Measurements from ENCODE around the gene SMURF1. TPM values are rescaled to one million over a fixed set of nuclear protein-coding genes. Genes with fewer than 3 reads are reported as not detected.

SMURF1 gene
- total RNA-seq, 2 donors from 2014 or later: 15.4 to 25.1 TPM

DNA sequence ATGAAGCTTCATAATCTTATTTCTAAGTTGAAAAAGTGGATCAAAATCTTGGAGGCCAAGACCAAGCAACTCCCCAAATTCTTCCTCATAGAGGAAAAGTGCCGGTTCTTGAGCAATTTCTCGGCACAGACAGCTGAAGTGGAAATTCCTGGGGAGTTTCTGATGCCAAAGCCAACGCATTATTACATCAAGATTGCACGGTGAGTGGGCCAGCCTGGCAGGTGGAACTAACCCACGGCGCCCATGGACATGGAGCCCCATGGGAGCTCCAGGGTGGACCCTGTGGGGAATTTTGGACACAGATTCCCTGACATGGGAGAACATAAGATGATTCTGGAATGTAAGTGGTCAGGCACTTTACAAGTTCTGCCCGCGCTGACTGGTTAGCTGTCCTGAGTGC lies 139.7 kb downstream of the SMURF1 start:
- H3K27ac ChIP-seq: no peak overlapping the region
- DNase-seq (ENCODE audit: low spot score): no peak
- intact Hi-C loops (cut with DNase I): no loop called here
- peaks cover 0 to 9% of the 10 kb centered on the region in 2 donors for H3K36me3 ChIP-seq
- no peak for TF ChIP-seq POLR2A (IDR thresholded peaks at IDR 0.05)
- TF ChIP-seq, protein P1, sequence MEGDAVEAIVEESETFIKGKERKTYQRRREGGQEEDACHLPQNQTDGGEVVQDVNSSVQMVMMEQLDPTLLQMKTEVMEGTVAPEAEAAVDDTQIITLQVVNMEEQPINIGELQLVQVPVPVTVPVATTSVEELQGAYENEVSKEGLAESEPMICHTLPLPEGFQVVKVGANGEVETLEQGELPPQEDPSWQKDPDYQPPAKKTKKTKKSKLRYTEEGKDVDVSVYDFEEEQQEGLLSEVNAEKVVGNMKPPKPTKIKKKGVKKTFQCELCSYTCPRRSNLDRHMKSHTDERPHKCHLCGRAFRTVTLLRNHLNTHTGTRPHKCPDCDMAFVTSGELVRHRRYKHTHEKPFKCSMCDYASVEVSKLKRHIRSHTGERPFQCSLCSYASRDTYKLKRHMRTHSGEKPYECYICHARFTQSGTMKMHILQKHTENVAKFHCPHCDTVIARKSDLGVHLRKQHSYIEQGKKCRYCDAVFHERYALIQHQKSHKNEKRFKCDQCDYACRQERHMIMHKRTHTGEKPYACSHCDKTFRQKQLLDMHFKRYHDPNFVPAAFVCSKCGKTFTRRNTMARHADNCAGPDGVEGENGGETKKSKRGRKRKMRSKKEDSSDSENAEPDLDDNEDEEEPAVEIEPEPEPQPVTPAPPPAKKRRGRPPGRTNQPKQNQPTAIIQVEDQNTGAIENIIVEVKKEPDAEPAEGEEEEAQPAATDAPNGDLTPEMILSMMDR (IDR thresholded peaks at IDR 0.05): no peak
- no peak for TF ChIP-seq POLR2AphosphoS5 (IDR thresholded peaks at IDR 0.05)
- 92% methylated on average over 8 of the region's 8 CpGs for WGBS
- no peaks in the 10 kb centered on the region for H3K27me3 ChIP-seq (replicated peaks; ENCODE audit: insufficient read depth)
- H3K4me1 ChIP-seq (replicated peaks): no peaks in the 10 kb centered on the region
- no peaks in the 10 kb centered on the region for H3K9me3 ChIP-seq
- no peak overlapping the region for H3K4me3 ChIP-seq

- WGBS: 91% methylated on average over 15 of the region's 15 CpGs
- Histone ChIP-seq H3K9me3 (no peaks in the 10 kb centered on the region), H3K4me3 (no peak overlapping the region), H3K27me3 (replicated peaks; ENCODE audit: insufficient read depth) (no peaks in the 10 kb centered on the region), H3K4me1 (replicated peaks) (no peaks in the 10 kb centered on the region), H3K27ac (no peak overlapping the region), H3K36me3 (peaks cover 0 to 9% of the 10 kb centered on the region in 2 donors)
- intact Hi-C loops (cut with DNase I): no loop called here
- TF ChIP-seq, protein P1 (IDR thresholded peaks at IDR 0.05): no peak
- TF ChIP-seq POLR2A (IDR thresholded peaks at IDR 0.05) (no peak), POLR2AphosphoS5 (IDR thresholded peaks at IDR 0.05) (no peak)
- no peak for DNase-seq (ENCODE audit: low spot score)
Measured at GRCh38 chr7:99003419-99003818, 140.5 kb downstream of the SMURF1 start.

GRCh38 chr7:99002827-99003212 lies 141.1 kb downstream of the SMURF1 start:
- no peak for TF ChIP-seq POLR2AphosphoS5 (IDR thresholded peaks at IDR 0.05)
- TF ChIP-seq, protein P1 (IDR thresholded peaks at IDR 0.05): no peak
- DNase-seq (ENCODE audit: low spot score): no peak
- WGBS: 89% methylated on average over 20 of the region's 20 CpGs

DNA sequence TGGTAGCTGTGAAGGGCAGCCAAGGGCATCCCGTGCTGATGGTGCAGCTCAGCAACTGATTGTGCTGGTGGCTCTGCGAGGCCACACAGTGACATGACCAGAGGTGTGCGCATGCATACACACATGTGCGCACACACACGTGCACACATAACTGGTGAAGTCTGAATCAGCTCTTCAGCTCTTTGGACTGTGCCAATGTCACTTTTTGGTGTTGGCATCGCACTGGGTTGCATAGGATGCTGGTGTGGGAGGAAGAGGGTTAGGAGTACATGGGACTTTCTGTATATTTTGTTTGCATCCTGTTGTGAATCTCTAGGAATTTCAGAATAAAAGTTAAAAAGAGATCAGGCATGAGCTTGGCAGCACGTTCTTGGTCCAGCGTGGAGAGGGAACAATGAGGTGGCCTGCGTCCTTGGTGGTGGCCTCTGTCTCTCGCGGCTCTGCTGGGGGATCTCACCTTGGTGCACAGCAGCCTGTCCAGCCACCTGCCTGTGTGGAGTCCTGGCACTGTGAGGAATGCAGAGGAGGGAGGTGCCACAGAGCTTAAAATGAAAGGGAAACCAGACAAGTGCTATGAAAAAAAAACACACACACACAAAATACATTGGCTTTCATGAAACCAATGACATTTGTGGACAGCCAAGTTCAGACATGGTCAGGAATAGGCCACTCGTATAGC lies 141.6 kb downstream of the SMURF1 start:
- H3K4me3 ChIP-seq: no peak overlapping the region
- H3K27ac ChIP-seq: no peak overlapping the region
- intact Hi-C loops (cut with DNase I): no loop called here
- WGBS: 90% methylated on average over 12 of the region's 12 CpGs
- H3K36me3 ChIP-seq: peaks cover 0 to 9% of the 10 kb centered on the region in 2 donors
- no peak for DNase-seq (ENCODE audit: low spot score)
- no peaks in the 10 kb centered on the region for H3K4me1 ChIP-seq (replicated peaks)
- TF ChIP-seq POLR2A (IDR thresholded peaks at IDR 0.05): no peak
- no peak for TF ChIP-seq POLR2AphosphoS5 (IDR thresholded peaks at IDR 0.05)
- TF ChIP-seq, protein P1 (IDR thresholded peaks at IDR 0.05): no peak
- no peaks in the 10 kb centered on the region for H3K9me3 ChIP-seq
- H3K27me3 ChIP-seq (replicated peaks; ENCODE audit: insufficient read depth): no peaks in the 10 kb centered on the region

More at GRCh38 chr7:99002827-99003212, 141.1 kb downstream of the SMURF1 start:
- Histone ChIP-seq H3K27ac (no peak overlapping the region), H3K4me1 (replicated peaks) (no peaks in the 10 kb centered on the region), H3K4me3 (no peak overlapping the region), H3K36me3 (peaks cover 0 to 9% of the 10 kb centered on the region in 2 donors), H3K9me3 (no peaks in the 10 kb centered on the region), H3K27me3 (replicated peaks; ENCODE audit: insufficient read depth) (no peaks in the 10 kb centered on the region)
- intact Hi-C loops (cut with DNase I): no loop called here

DNA sequence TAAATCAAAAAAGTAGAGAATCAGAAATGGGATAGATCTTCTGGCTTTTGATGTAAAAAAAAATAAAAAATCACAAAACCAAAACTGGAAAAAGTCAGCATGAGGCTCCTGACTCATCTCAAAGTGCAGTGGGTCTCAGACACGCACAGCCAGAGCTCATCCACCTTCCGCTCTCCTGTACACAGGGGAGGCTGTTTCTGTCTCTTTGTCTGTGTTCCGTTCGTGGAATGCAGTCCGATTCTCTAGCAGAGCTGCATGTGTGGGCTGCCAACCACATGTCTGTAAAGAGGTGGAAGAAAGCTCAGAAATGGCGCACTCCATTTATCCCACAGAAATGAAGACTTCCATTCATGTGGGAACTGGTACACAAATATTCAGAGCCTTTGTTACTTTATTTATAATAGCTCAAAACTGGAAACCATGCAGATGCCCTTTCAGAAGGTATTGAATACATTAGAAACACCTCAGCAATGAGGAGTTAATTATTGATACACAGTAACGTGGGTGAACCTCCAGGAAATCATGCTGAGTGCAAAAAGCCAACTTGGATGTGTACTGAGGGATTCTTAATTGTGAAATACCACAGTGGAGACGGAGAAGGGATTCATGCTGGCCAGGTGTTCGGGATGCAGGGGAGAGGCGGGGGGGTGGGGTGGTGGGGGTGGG lies 142.3 kb downstream of the SMURF1 start:
- H3K9me3 ChIP-seq: no peaks in the 10 kb centered on the region
- peaks cover 0 to 9% of the 10 kb centered on the region in 2 donors for H3K36me3 ChIP-seq
- TF ChIP-seq, protein P1 (IDR thresholded peaks at IDR 0.05): no peak
- no peak for TF ChIP-seq POLR2AphosphoS5 (IDR thresholded peaks at IDR 0.05)
- TF ChIP-seq POLR2A (IDR thresholded peaks at IDR 0.05): no peak
- no peak for DNase-seq (ENCODE audit: low spot score)
- H3K4me1 ChIP-seq (replicated peaks): no peaks in the 10 kb centered on the region
- intact Hi-C loops (cut with DNase I): no loop called here
- 80% methylated on average over 10 of the region's 10 CpGs for WGBS
- no peak overlapping the region for H3K4me3 ChIP-seq
- H3K27me3 ChIP-seq (replicated peaks; ENCODE audit: insufficient read depth): no peaks in the 10 kb centered on the region
- no peak overlapping the region for H3K27ac ChIP-seq
